K562 (cell line): Measurements from ENCODE around the gene ARHGEF17. TPM values are rescaled to one million over a fixed set of nuclear protein-coding genes. Genes with fewer than 3 reads are reported as not detected.
A peak's percentile ranks its signal among the peaks of the same experiment; 100 is the strongest.

ENCODE experiments used
- ATAC-seq: fragments of 200-7000 bp; cut with Tn5 transposase; 3 replicates; pipeline ENCODE4 v1.9.1; 2020; ENCODE audit warnings: moderate library complexity
- BruUV-seq: library from RNA; stranded (reverse); fragments of 400-500 nt; replicated peaks from 2 replicates; lab custom pipeline; 2021; lab: Mats Ljungman, UMichigan
- CTCF ChIA-PET: fragments of 300-600 bp; formaldehyde crosslinking; extraction: SDS; loops from one replicate; lab custom pipeline; 2021; ENCODE audit warnings: low intra/inter-chr PET ratio; lab: Yijun Ruan, JAX
- POLR2A ChIA-PET: fragments of 300-600, 350-650 bp; sonication (Branson Sonifier 250); formaldehyde crosslinking; extraction: SDS; loops from one replicate; lab custom pipeline; 2021; ENCODE audit warnings: antibody characterized with exemption, inconsistent platforms; lab: Yijun Ruan, JAX
- DNase-seq, 4 experiments: peaks; one replicate each; pipeline versions ENCODE4 v3.0.0 to v3.0.0-alpha.2; 2011 to 2018; ENCODE audit warnings: low spot score in 3 of 4, mixed read lengths in 3 of 4; ENCODE audit errors: extremely low read depth in 1 of 4
- FAIRE-seq: peaks from 2 replicates; lab custom pipeline; 2011; peaks lifted over from hg19 to GRCh38; lab: Jason Lieb, UNC
- H2AFZ ChIP-seq: 2 replicates; pipeline ENCODE4 v1.6.0; 2011; ENCODE audit warnings: low read depth, low read length, control low read depth, inconsistent platforms
- H3K27ac ChIP-seq: fragments of 200-600 bp; 3 replicates; pipeline ENCODE4 v1.8.0; 2011; ENCODE audit warnings: low read depth, mild to moderate bottlenecking, control low read depth, inconsistent platforms, low read length, moderate library complexity, mixed read lengths; ENCODE audit errors: extremely low read depth
- H3K27me3 ChIP-seq, 2 experiments: fragments of 300-600 bp in 1 of 2; 2 replicates in 1 of 2; 3 replicates in 1 of 2; pipeline versions ENCODE4 v1.6.0 to v1.8.0; 2011; ENCODE audit warnings: inconsistent platforms in 2 of 2, low read length in 2 of 2, mild to moderate bottlenecking in 1 of 2, mixed read lengths in 1 of 2, moderate library complexity in 1 of 2; ENCODE audit not compliant: control insufficient read depth in 2 of 2, insufficient read depth in 2 of 2
- H3K36me3 ChIP-seq: fragments of 300-600 bp; 3 replicates; pipeline ENCODE4 v1.8.0; 2011; ENCODE audit warnings: mild to moderate bottlenecking, low read length, inconsistent platforms; ENCODE audit not compliant: control insufficient read depth, insufficient read depth
- H3K4me1 ChIP-seq, 2 experiments: fragments of 200-600 bp in 1 of 2; replicated peaks in 1 of 2; 2 replicates in 1 of 2; 3 replicates in 1 of 2; pipeline versions ENCODE4 v1.5.1 to v1.8.0; 2011; ENCODE audit warnings: inconsistent platforms in 2 of 2, low read length in 2 of 2, mild to moderate bottlenecking in 1 of 2, mixed read lengths in 1 of 2, moderate library complexity in 1 of 2; ENCODE audit not compliant: control insufficient read depth in 2 of 2, insufficient read depth in 2 of 2
- H3K4me2 ChIP-seq: 2 replicates; pipeline ENCODE4 v1.6.1; 2011; ENCODE audit warnings: low read length, control low read depth, inconsistent platforms, mixed read lengths; ENCODE audit not compliant: insufficient read depth
- H3K4me3 ChIP-seq: fragments of 200-600 bp; sonication (generic), shearing (Covaris generic); 2 replicates; pipeline ENCODE4 v1.5.1; 2016; ENCODE audit warnings: control low read depth, inconsistent platforms
- H3K79me2 ChIP-seq: fragments of 200-600 bp; 3 replicates; pipeline ENCODE4 v1.8.0; 2011; ENCODE audit warnings: low read length, inconsistent platforms; ENCODE audit not compliant: control insufficient read depth, insufficient read depth
- H3K9ac ChIP-seq, 2 experiments: 2 replicates each; pipeline versions ENCODE4 v1.6.0 to v1.6.1; 2011; ENCODE audit warnings: low read depth in 2 of 2, low read length in 2 of 2, control low read depth in 1 of 2, inconsistent platforms in 1 of 2, mild to moderate bottlenecking in 1 of 2, mixed read lengths in 1 of 2; ENCODE audit not compliant: insufficient read depth in 1 of 2
- H3K9me1 ChIP-seq: one replicate; pipeline ENCODE4 v1.6.0; 2011; ENCODE audit warnings: inconsistent platforms, mild to moderate bottlenecking, low read length, moderate library complexity; ENCODE audit not compliant: control insufficient read depth, insufficient read depth
- H3K9me3 ChIP-seq: replicated peaks from 2 replicates; pipeline ENCODE4 v1.5.1; 2011; ENCODE audit warnings: low read depth, low read length, inconsistent platforms; ENCODE audit not compliant: control insufficient read depth, insufficient read depth
- H4K20me1 ChIP-seq: replicated peaks from 2 replicates; pipeline ENCODE4 v1.6.1; 2011; ENCODE audit warnings: low read length, inconsistent platforms, mixed read lengths; ENCODE audit not compliant: control insufficient read depth, insufficient read depth
- NR1H2 ChIP-seq: sonication (generic); formaldehyde crosslinking; IDR thresholded peaks from 2 replicates; pipeline ENCODE4 v1.4.0; 2020; ENCODE audit warnings: mild to moderate bottlenecking, missing genetic modification reagents
- POLR2B ChIP-seq: fragments of 450-650 bp; IDR thresholded peaks from 2 replicates; pipeline ENCODE4 v1.6.1; 2018; ENCODE audit warnings: low read depth; ENCODE audit not compliant: partially characterized antibody
- ZBTB40 ChIP-seq, 2 experiments: fragments of 450-650 bp in 1 of 2; sonication (generic) in 1 of 2; formaldehyde crosslinking in 1 of 2; IDR thresholded peaks; 2 replicates each; pipeline versions ENCODE4 v1.7.1 to v1.9.0; 2016 to 2022; ENCODE audit warnings: inconsistent platforms in 1 of 2, mild to moderate bottlenecking in 1 of 2, missing genetic modification reagents in 1 of 2
- ZKSCAN1 ChIP-seq: fragments of 150-350 bp; IDR thresholded peaks from 2 replicates; pipeline ENCODE4 v1.6.1; 2016; ENCODE audit warnings: low read depth, low read length
- ZNF316 ChIP-seq: fragments of 450-650 bp; IDR thresholded peaks from 2 replicates; pipeline ENCODE4 v1.6.1; 2016
- WGBS: fragments of 100-300 bp; shearing (Covaris generic); methylation state at CpG from one replicate; pipeline ENCODE4 v1.1.6; 2016; ENCODE audit warnings: low coverage, mixed read lengths; ENCODE audit not compliant: insufficient coverage; ENCODE audit errors: missing lambda C conversion rate; 5-methylcytosine and 5-hydroxymethylcytosine counted together
- in situ Hi-C: fragments of 300-500 bp; cut with MboI; formaldehyde crosslinking; loops from 4 replicates; pipeline ENCODE4 v1.15.0; 2018; ENCODE audit warnings: inconsistent platforms, mixed read lengths
- intact Hi-C: fragments of 100-400 bp; cut with micrococcal nuclease; formaldehyde crosslinking; loops from 2 replicates; pipeline ENCODE4 v1.14.2; 2022
- polyA plus RNA-seq, 8 experiments: library from polyadenylated mRNA; depleted of rRNA in 4 of 8; stranded (reverse) in 5 of 8; unstranded in 3 of 8; fragments of >200 nt; fragmentation: Nextera tagmentation in 2 of 8; fragmentation: Illumina TruSeq in 1 of 8; extraction: Ambion mirVana in 2 of 8; extraction: Trizol in 1 of 8; gene quantifications; 2 replicates each; pipeline versions ENCODE4 v1.2.1 to v1.2.3, GENCODE V29; 2011 to 2014; ENCODE audit warnings: inconsistent platforms in 1 of 8, missing spikeins in 1 of 8
- total RNA-seq, 7 experiments: library from RNA; depleted of rRNA in 6 of 7; stranded (reverse); fragments of >200 nt in 6 of 7; fragmentation: Illumina TruSeq in 2 of 7; extraction: Trizol in 2 of 7; gene quantifications; 2 replicates each; pipeline versions ENCODE4 v1.2.1 to v1.2.3, GENCODE V29; 2011 to 2021; ENCODE audit warnings: low replicate concordance in 1 of 7

Gene ARHGEF17
- total and polyA plus RNA-seq, 9 of the 15 experiments (the other 6 are each of a cell fraction or from before 2014, with no cell fraction given), result 0.04 to 0.68 (median 0.10) TPM; not detected in 2

DNA sequence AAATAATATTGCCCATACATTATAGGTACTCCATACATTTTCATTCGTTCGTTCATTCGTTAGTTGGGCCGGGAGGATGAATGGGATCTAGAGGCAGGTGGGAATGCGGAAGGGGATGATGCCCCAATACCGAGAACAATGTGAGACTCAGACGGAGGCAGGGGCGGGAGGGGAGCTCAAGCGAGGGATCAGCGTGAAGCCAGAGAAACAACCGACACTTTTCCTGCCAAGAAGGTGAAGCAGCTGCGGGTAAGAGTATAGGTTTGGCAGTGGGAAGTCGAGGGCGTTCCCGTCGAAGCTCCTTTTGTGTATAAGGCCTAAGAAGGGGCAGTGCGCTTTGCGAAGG lies 1.1 kb upstream of the ARHGEF17 start:
- ATAC-seq (no peak), FAIRE-seq (no peak), DNase-seq (no peak)
- no peaks in the 10 kb centered on the region for H3K9me1 ChIP-seq
- H3K79me2 ChIP-seq, result no peaks in the 10 kb centered on the region
- TF ChIP-seq POLR2B, result no peak
- 0 out of 2 replicates have a peak, but pooled peaks have one; percentile 36 for TF ChIP-seq ZBTB40 (IDR thresholded peaks at IDR 0.05)
- TF ChIP-seq ZBTB40 (CRISPR knock-in tag; IDR thresholded peaks at IDR 0.05), result no peak
- no peak for TF ChIP-seq NR1H2 (CRISPR knock-in tag)
- 0 out of 2 replicates have a peak, but pooled peaks have one; percentile 27 for TF ChIP-seq ZNF316
- 0 out of 2 replicates have a peak, but pooled peaks have one; percentile 14 for TF ChIP-seq ZKSCAN1
- H3K4me2 ChIP-seq, result peak overlapping the region; percentile 77
- peaks cover 6% of the 10 kb centered on the region; the same call in 1 of the 2 replicates for H4K20me1 ChIP-seq
- intact Hi-C loops (loop anchor here (1.0 to 5.0 kb wide), 3 partner anchors 28 to 353 kb away; partner anchors contain the start of gene RELT), in situ Hi-C loops (loop anchor here (5.0 kb wide), 1 partner anchor 85 kb away; no protein-coding TSS in a partner anchor)
- peak overlapping the region; percentile 100 for H2AFZ ChIP-seq
- CTCF ChIA-PET, result interaction anchor here (0.6 to 3.3 kb wide), 4 partner anchors 28 to 354 kb away, joined by 3 to 76 read pairs (median 4); no protein-coding TSS in a partner anchor
- WGBS, result 21% methylated on average over 18 of the region's 18 CpGs
- H3K9ac ChIP-seq, result peak overlapping the region; percentile 57 to 69; a peak in 3 of 4 replicates
- H3K36me3 ChIP-seq, result no peaks in the 10 kb centered on the region
- POLR2A ChIA-PET, result interaction anchor here (0.6 to 1.7 kb wide), 4 partner anchors 9 to 105 kb away, joined by 3 to 7 read pairs (median 4); no protein-coding TSS in a partner anchor
- peak overlapping the region; percentile 32; the same call in 1 of the 3 replicates for H3K27ac ChIP-seq
- H3K9me3 ChIP-seq, result no peaks in the 10 kb centered on the region
- no TSS peak for BruUV-seq
- H3K4me3 ChIP-seq, result peak overlapping the region; percentile 49
- peaks cover 6 to 43% of the 10 kb centered on the region in 2 experiments; a peak in 3 of 5 replicates for H3K27me3 ChIP-seq
- H3K4me1 ChIP-seq, result peaks cover 0 to 22% of the 10 kb centered on the region in 2 experiments; a peak in 4 of 5 replicates
